ENCODE measurements around the gene PRKCI. TPM values are rescaled to one million over a fixed set of nuclear protein-coding genes. Genes with fewer than 3 reads are reported as not detected.

The PRKCI gene
- total RNA-seq, 1 experiment from 2014 or later = 90.6 TPM

- Mint-ChIP-seq H3K9me3 (no peaks in the 10 kb centered on the region), H3K36me3 (peaks cover 47% of the 10 kb centered on the region), H3K4me3 (no peak overlapping the region), H3K4me1 (no peaks in the 10 kb centered on the region), H3K27me3 (ENCODE audit: low read depth) (no peaks in the 10 kb centered on the region), H3K27ac (no peak overlapping the region)
- no peak for TF ChIP-seq ZNF219 (CRISPR knock-in tag; IDR thresholded peaks at IDR 0.05; ENCODE audit: borderline replicate concordance)
- TF ChIP-seq USF1 (CRISPR knock-in tag; IDR thresholded peaks at IDR 0.05) = no peak
- no peak for TF ChIP-seq ZNF232 (CRISPR knock-in tag; IDR thresholded peaks at IDR 0.05)
- TF ChIP-seq NFATC4 (CRISPR knock-in tag; IDR thresholded peaks at IDR 0.05) = no peak
- TF ChIP-seq ZNF416 (CRISPR knock-in tag; IDR thresholded peaks at IDR 0.05) = no peak
- no peak for TF ChIP-seq FOXP1 (CRISPR knock-in tag; IDR thresholded peaks at IDR 0.05; ENCODE audit: borderline replicate concordance)
- TF ChIP-seq ERG (CRISPR knock-in tag; IDR thresholded peaks at IDR 0.05) = no peak
- TF ChIP-seq ZNF425 (CRISPR knock-in tag; conservative IDR thresholded peaks at IDR 0.05) = no peak
- no peak for TF ChIP-seq CBFB (CRISPR knock-in tag; IDR thresholded peaks at IDR 0.05; ENCODE audit: low read depth)
- TF ChIP-seq CREM (CRISPR knock-in tag; IDR thresholded peaks at IDR 0.05) = no peak
- no peak for TF ChIP-seq SP1 (CRISPR knock-in tag; conservative IDR thresholded peaks at IDR 0.05)
- no peak for TF ChIP-seq E2F5 (CRISPR knock-in tag; IDR thresholded peaks at IDR 0.05)
- TF ChIP-seq STAT6 (CRISPR knock-in tag; conservative IDR thresholded peaks at IDR 0.05; ENCODE audit: low read depth) = no peak
- no peak for TF ChIP-seq ZNF121 (CRISPR knock-in tag; IDR thresholded peaks at IDR 0.05)
- no peak for TF ChIP-seq ZMAT4 (CRISPR knock-in tag; IDR thresholded peaks at IDR 0.05)
- no peak for TF ChIP-seq RORB (CRISPR knock-in tag; IDR thresholded peaks at IDR 0.05)
- no peak for DNase-seq (ENCODE audit: low spot score)
- ATAC-seq = no peak
- POLR2A ChIA-PET = no interaction called here
- CTCF ChIA-PET = no interaction called here
These were observed 48.2 kb downstream of the PRKCI start for GRCh38 chr3:170270282-170270881.

GRCh38 chr3:170274641-170275040 lies 52.4 kb downstream of the PRKCI start:
- no peak overlapping the region; the same call in 1 of the 2 replicates for H3K27ac Mint-ChIP-seq
- DNase-seq (ENCODE audit: low spot score) = no peak
- no peaks in the 10 kb centered on the region for H3K27me3 Mint-ChIP-seq (ENCODE audit: low read depth)
- H3K4me1 Mint-ChIP-seq = no peaks in the 10 kb centered on the region
- H3K36me3 Mint-ChIP-seq = peaks cover 58% of the 10 kb centered on the region
- no peaks in the 10 kb centered on the region for H3K9me3 Mint-ChIP-seq
- TF ChIP-seq ZNF232 (CRISPR knock-in tag; IDR thresholded peaks at IDR 0.05) (no peak), SOX15 (CRISPR knock-in tag; IDR thresholded peaks at IDR 0.05) (no peak), PREB (CRISPR knock-in tag; IDR thresholded peaks at IDR 0.05; ENCODE audit: borderline replicate concordance) (no peak), SMAD3 (CRISPR knock-in tag; IDR thresholded peaks at IDR 0.05; ENCODE audit: borderline replicate concordance) (no peak)
- no peak overlapping the region for H3K4me3 Mint-ChIP-seq
- ChIA-PET CTCF (no interaction called here), POLR2A (no interaction called here)
- ATAC-seq = no peak

Measured in WTC11 (cell line).